Measurements from ENCODE around the gene PRRC2B. TPM values are rescaled to one million over a fixed set of nuclear protein-coding genes. Genes with fewer than 3 reads are reported as not detected.
A peak's percentile ranks its signal among the peaks of the same experiment; 100 is the strongest.

The PRRC2B gene
- total RNA-seq, 1 donor from 2014 or later = 505 TPM

DNA sequence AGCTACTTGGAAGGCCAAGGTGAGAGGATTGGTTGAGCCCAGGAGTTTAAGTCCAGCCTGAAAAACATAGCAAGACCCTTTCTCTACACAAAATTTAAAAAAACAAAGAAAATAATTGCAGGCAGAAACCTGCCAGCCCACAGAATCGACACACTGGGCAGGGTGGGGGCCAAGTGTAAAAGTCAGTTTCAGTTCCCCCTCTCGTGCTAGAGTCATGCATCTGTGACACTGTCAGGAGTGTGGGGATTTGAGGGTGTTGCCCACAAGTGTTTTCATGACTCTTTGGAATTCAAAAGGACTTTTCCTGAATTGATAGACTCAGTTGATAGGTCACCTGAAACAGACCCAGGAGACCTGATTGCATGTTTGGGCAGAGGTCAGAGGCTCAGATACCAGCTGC lies 47.6 kb downstream of the PRRC2B start:
- Mint-ChIP-seq H3K27ac (no peak overlapping the region), H3K9me3 (no peaks in the 10 kb centered on the region), H3K4me3 (no peak overlapping the region), H3K27me3 (ENCODE audit: low read depth) (no peaks in the 10 kb centered on the region), H3K4me1 (no peaks in the 10 kb centered on the region), H3K36me3 (peaks cover 63% of the 10 kb centered on the region)
- TF ChIP-seq CTCF (IDR thresholded peaks at IDR 0.05; ENCODE audit: unreplicated experiment) = no peak
- no peak for DNase-seq (ENCODE audit: low spot score in 2 of 2, unreplicated experiment in 2 of 2)

DNA sequence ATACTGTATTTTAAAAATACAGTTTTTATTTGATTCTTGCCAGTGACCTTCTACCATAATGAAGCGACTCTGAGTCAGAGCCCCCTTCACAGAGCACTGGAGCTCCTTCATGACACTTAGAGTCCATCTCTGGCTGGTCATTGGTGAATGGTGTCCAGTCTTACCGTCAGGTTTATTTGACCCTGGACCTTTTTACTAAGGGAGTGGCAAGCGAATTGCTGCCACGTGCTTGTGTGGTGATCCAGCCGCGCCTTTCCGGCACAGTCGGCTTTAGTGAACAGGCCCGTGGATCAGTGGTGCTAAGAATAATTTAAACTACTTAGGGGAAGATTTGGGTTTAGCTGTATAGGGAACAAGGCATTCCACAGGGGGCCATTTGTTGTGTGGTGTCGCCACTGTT lies 48.5 kb downstream of the PRRC2B start:
- Mint-ChIP-seq H3K4me3 (no peak overlapping the region), H3K27ac (no peak overlapping the region), H3K36me3 (peaks cover 71% of the 10 kb centered on the region), H3K27me3 (ENCODE audit: low read depth) (no peaks in the 10 kb centered on the region), H3K4me1 (no peaks in the 10 kb centered on the region), H3K9me3 (no peaks in the 10 kb centered on the region)
- TF ChIP-seq CTCF (IDR thresholded peaks at IDR 0.05; ENCODE audit: unreplicated experiment) = no peak
- DNase-seq (ENCODE audit: low spot score in 2 of 2, unreplicated experiment in 2 of 2) = no peak

DNA sequence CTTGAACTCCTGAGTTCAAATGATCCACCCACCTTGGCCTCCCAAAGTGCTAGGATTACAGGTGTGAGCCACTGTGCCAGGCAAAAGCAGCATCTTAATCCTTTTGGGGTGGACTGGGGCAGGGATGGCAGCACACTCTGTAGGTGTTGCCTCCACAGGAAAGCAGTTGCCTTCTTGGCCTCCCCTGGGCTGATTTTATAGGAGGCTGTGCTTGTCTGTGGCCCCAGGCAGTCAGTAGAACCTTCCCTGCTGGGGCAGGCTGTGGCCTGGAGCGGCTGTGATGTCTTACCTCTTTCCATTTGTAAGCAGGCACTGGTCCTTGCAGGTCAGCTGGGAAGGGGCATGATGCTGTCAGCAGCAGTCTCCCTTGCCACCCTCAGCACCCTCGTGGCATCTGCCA lies 49.8 kb downstream of the PRRC2B start:
- Mint-ChIP-seq H3K9me3 (no peaks in the 10 kb centered on the region), H3K36me3 (peaks cover 73% of the 10 kb centered on the region), H3K4me3 (no peak overlapping the region), H3K27ac (no peak overlapping the region), H3K4me1 (no peaks in the 10 kb centered on the region), H3K27me3 (ENCODE audit: low read depth) (no peaks in the 10 kb centered on the region)
- TF ChIP-seq CTCF (IDR thresholded peaks at IDR 0.05; ENCODE audit: unreplicated experiment) = no peak
- DNase-seq (ENCODE audit: low spot score in 2 of 2, unreplicated experiment in 2 of 2) = no peak

- Mint-ChIP-seq H3K9me3 (no peaks in the 10 kb centered on the region), H3K4me1 (no peaks in the 10 kb centered on the region), H3K27me3 (ENCODE audit: low read depth) (no peaks in the 10 kb centered on the region), H3K36me3 (peaks cover 71% of the 10 kb centered on the region), H3K4me3 (no peak overlapping the region), H3K27ac (no peak overlapping the region)
- no peak for TF ChIP-seq CTCF (IDR thresholded peaks at IDR 0.05; ENCODE audit: unreplicated experiment)
- DNase-seq (ENCODE audit: low spot score in 2 of 2, unreplicated experiment in 2 of 2) = no peak
These were observed 52.4 kb downstream of the PRRC2B start for GRCh38 chr9:131446276-131446675.

DNA sequence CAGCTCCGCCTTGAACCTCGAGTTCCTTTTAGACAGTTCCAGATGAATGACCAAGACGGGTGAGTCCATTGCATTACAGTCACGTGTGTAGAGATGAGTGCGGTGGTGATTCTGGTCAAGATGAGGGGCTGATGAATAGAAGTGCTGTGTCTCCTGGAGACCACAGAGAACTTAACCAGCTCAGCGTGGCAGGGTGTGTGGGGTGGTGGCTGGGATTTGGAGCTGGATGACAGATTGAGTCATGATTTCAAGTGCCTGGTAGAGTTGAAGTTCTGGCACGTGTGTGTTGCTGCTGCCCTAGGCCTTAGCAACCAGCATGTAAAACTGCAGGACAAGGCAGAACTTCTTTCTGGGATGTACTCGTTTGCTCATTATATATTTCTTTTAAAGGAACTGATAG lies 53.3 kb downstream of the PRRC2B start:
- H3K27ac Mint-ChIP-seq = peak overlapping the region; percentile 9
- no peak overlapping the region for H3K4me3 Mint-ChIP-seq
- DNase-seq (ENCODE audit: low spot score in 2 of 2, unreplicated experiment in 2 of 2) = no peak
- no peaks in the 10 kb centered on the region for H3K9me3 Mint-ChIP-seq
- no peak for TF ChIP-seq CTCF (IDR thresholded peaks at IDR 0.05; ENCODE audit: unreplicated experiment)
- no peaks in the 10 kb centered on the region for H3K4me1 Mint-ChIP-seq
- peaks cover 73% of the 10 kb centered on the region for H3K36me3 Mint-ChIP-seq
- H3K27me3 Mint-ChIP-seq (ENCODE audit: low read depth) = no peaks in the 10 kb centered on the region

- H3K4me3 Mint-ChIP-seq = no peak overlapping the region
- no peaks in the 10 kb centered on the region for H3K9me3 Mint-ChIP-seq
- TF ChIP-seq CTCF (IDR thresholded peaks at IDR 0.05; ENCODE audit: unreplicated experiment) = no peak
- DNase-seq (ENCODE audit: low spot score in 2 of 2, unreplicated experiment in 2 of 2) = no peak
- peaks cover 74% of the 10 kb centered on the region for H3K36me3 Mint-ChIP-seq
- H3K27me3 Mint-ChIP-seq (ENCODE audit: low read depth) = no peaks in the 10 kb centered on the region
- H3K4me1 Mint-ChIP-seq = no peaks in the 10 kb centered on the region
- peak overlapping the region; percentile 27 for H3K27ac Mint-ChIP-seq
These were observed 53.7 kb downstream of the PRRC2B start for GRCh38 chr9:131447600-131447999.

All from mesothelial cell of epicardium (in vitro differentiated cells).